ENCODE results near the gene NUCB2.

- TF ChIP-seq CTCF (IDR thresholded peaks at IDR 0.05; ENCODE audit: low read depth, low read length, poor library complexity, severe bottlenecking) (no peak), EZH2phosphoT487 (IDR thresholded peaks at IDR 0.05; ENCODE audit: borderline replicate concordance, low read length) (no peak)
These were observed 23.8 kb downstream of the NUCB2 start for GRCh38 chr11:17300372-17300771.

Measured in DOHH2 (cell line).